ENCODE results near the gene OSBP2. TPM values are rescaled to one million over a fixed set of nuclear protein-coding genes. Genes with fewer than 3 reads are reported as not detected.

Gene OSBP2
- total RNA-seq, 1 experiment from 2014 or later = 22.5 TPM

GRCh38 chr22:30838111-30838510 is 143.4 kb downstream of the OSBP2 start:
- DNase-seq (ENCODE audit: low read depth) = no peak

GRCh38 chr22:30841273-30841672 is 146.6 kb downstream of the OSBP2 start:
- DNase-seq (ENCODE audit: low read depth) = no peak

GRCh38 chr22:30843245-30843644 is 148.6 kb downstream of the OSBP2 start:
- peak; percentile 34 for DNase-seq (ENCODE audit: low read depth)

GRCh38 chr22:30847583-30847982 is 152.9 kb downstream of the OSBP2 start:
- no peak for DNase-seq (ENCODE audit: low read depth)

GRCh38 chr22:30855266-30855665 is 160.6 kb downstream of the OSBP2 start:
- DNase-seq (ENCODE audit: low read depth) = no peak

GRCh38 chr22:30855677-30856518 is 161.2 kb downstream of the OSBP2 start:
- no peak for DNase-seq (ENCODE audit: low read depth)

GRCh38 chr22:30856741-30857502 is 162.2 kb downstream of the OSBP2 start:
- no peak for DNase-seq (ENCODE audit: low read depth)

- DNase-seq (ENCODE audit: low read depth) = no peak
Observed at GRCh38 chr22:30857791-30858190, 163.1 kb downstream of the OSBP2 start.

- DNase-seq (ENCODE audit: low read depth) = no peak
Observed at GRCh38 chr22:30858976-30859713, 164.5 kb downstream of the OSBP2 start.

GRCh38 chr22:30859714-30860095 is 165.0 kb downstream of the OSBP2 start:
- no peak for DNase-seq (ENCODE audit: low read depth)

GRCh38 chr22:30860176-30861105 is 165.8 kb downstream of the OSBP2 start:
- no peak for DNase-seq (ENCODE audit: low read depth)

GRCh38 chr22:30861131-30861530 is 166.5 kb downstream of the OSBP2 start:
- DNase-seq (ENCODE audit: low read depth) = no peak

- DNase-seq (ENCODE audit: low read depth) = no peak
Observed at GRCh38 chr22:30861688-30862552, 167.2 kb downstream of the OSBP2 start.

- no peak for DNase-seq (ENCODE audit: low read depth)
Observed at GRCh38 chr22:30863081-30863833, 168.6 kb downstream of the OSBP2 start.

- no peak for DNase-seq (ENCODE audit: low read depth)
Observed at GRCh38 chr22:30864441-30865420, 170.1 kb downstream of the OSBP2 start.

- no peak for DNase-seq (ENCODE audit: low read depth)
Observed at GRCh38 chr22:30865656-30866055, 171.0 kb downstream of the OSBP2 start.

- no peak for DNase-seq (ENCODE audit: low read depth)
Observed at GRCh38 chr22:30866216-30866615, 171.5 kb downstream of the OSBP2 start.

- no peak for DNase-seq (ENCODE audit: low read depth)
Observed at GRCh38 chr22:30866811-30867271, 172.2 kb downstream of the OSBP2 start.

All from HT1080 (cell line).